Cardiac muscle cell (in vitro differentiated cells and primary cell): ENCODE results near the gene PIGP. TPM values are rescaled to one million over a fixed set of nuclear protein-coding genes. Genes with fewer than 3 reads are reported as not detected.
"Not testable (repeated sequence)": the region's sequence is repeated elsewhere in the genome, so short reads cannot be mapped to it uniquely, and the experiment has no call there.

Source experiments
- DNase-seq, 2 donors: peaks; one replicate each; pipeline versions ENCODE4 v3.0.0 to v3.0.0-alpha.2; 2010 to 2017; ENCODE audit warnings: low read depth in 1 of 2, low spot score in 1 of 2
- H3K27ac ChIP-seq: fragments of 200-600 bp; sonication (generic); 2 replicates; pipeline ENCODE4 v1.5.1; 2016
- H3K27me3 ChIP-seq: fragments of 200-600 bp; sonication (generic); 2 replicates; pipeline ENCODE4 v1.6.0; 2016; ENCODE audit warnings: control low read depth
- H3K36me3 ChIP-seq: fragments of 200-600 bp; sonication (generic); 2 replicates; pipeline ENCODE4 v1.5.1; 2016; ENCODE audit warnings: control low read depth
- H3K4me1 ChIP-seq: fragments of 200-600 bp; sonication (generic); 2 replicates; pipeline ENCODE4 v1.8.1; 2017; ENCODE audit warnings: low read depth, mild to moderate bottlenecking, mixed run types
- H3K4me3 ChIP-seq: fragments of 200-600 bp; sonication (generic); 2 replicates; pipeline ENCODE4 v1.5.1; 2016; ENCODE audit warnings: mild to moderate bottlenecking
- H3K9me3 ChIP-seq: fragments of 200-600 bp; sonication (generic); 2 replicates; pipeline ENCODE4 v1.5.1; 2017; ENCODE audit warnings: low read depth, mild to moderate bottlenecking, control low read depth
- polyA plus RNA-seq: library from polyadenylated mRNA; unstranded; fragments of >200 nt; fragmentation: Nextera tagmentation; extraction: Ambion mirVana; gene quantifications from 2 replicates; pipeline ENCODE4 v1.2.1, GENCODE V29; 2016
- total RNA-seq: library from RNA; depleted of rRNA; stranded (reverse); fragments of >200 nt; gene quantifications from 2 replicates; pipeline ENCODE4 v1.2.3, GENCODE V29; 2016
- TF ChIP-seq, protein P1 (sequence below): IDR thresholded peaks from 2 replicates; pipeline ENCODE4 v1.5.1; 2012; ENCODE audit warnings: low read depth, mild to moderate bottlenecking, low read length

PIGP gene
- total and polyA plus RNA-seq, 2 experiments from 2014 or later: 13.8 to 91.5 TPM

DNA sequence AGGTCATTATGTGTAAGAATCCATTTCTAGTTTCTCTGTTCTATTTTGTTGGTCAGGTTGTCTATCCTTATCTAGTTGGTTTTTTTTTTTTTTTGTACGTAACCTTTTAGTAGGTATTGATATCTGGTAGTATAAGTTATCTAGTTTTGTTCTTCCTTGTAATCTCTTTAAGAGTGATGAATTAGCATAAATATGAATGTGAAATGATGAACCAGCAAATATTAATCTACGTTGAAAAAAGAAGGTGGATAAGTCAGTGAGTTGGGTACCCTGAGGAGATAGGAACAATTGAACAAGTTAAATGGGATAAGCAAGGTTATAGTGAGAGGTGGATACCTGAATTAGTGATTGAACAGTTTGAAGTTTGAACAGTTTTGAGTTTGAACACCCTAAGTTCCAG, 34.1 kb upstream of the PIGP start:
- H3K4me1 ChIP-seq: no peaks in the 10 kb centered on the region
- no peaks in the 10 kb centered on the region for H3K9me3 ChIP-seq
- no peaks in the 10 kb centered on the region for H3K27me3 ChIP-seq
- no peaks in the 10 kb centered on the region for H3K36me3 ChIP-seq
- no peak overlapping the region for H3K4me3 ChIP-seq
- DNase-seq: no peak
- no peak overlapping the region for H3K27ac ChIP-seq
- TF ChIP-seq, protein P1, sequence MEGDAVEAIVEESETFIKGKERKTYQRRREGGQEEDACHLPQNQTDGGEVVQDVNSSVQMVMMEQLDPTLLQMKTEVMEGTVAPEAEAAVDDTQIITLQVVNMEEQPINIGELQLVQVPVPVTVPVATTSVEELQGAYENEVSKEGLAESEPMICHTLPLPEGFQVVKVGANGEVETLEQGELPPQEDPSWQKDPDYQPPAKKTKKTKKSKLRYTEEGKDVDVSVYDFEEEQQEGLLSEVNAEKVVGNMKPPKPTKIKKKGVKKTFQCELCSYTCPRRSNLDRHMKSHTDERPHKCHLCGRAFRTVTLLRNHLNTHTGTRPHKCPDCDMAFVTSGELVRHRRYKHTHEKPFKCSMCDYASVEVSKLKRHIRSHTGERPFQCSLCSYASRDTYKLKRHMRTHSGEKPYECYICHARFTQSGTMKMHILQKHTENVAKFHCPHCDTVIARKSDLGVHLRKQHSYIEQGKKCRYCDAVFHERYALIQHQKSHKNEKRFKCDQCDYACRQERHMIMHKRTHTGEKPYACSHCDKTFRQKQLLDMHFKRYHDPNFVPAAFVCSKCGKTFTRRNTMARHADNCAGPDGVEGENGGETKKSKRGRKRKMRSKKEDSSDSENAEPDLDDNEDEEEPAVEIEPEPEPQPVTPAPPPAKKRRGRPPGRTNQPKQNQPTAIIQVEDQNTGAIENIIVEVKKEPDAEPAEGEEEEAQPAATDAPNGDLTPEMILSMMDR: no peak

DNA sequence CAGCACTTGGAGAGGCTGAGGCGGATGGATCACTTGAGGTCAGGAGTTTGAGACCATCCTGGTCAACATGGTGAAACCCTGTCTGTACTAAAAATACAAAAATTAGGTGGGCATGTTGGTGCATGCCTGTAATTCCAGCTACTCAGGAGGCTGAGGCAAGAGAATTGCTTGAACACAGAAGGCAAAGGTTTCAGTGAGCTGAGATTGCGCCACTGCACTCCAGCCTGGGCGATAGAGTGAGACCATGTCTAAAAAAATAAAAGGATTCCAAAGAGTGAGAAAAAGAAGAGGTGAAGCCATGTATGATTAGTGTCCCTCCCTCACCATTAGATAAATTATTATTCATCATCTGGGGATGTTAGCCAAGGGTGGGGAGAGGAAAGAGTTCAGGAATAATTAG, 29.9 kb upstream of the PIGP start:
- H3K27ac ChIP-seq, DNase-seq, H3K9me3 ChIP-seq, H3K36me3 ChIP-seq, H3K4me1 ChIP-seq, H3K4me3 ChIP-seq, H3K27me3 ChIP-seq: not testable (repeated sequence)

DNA sequence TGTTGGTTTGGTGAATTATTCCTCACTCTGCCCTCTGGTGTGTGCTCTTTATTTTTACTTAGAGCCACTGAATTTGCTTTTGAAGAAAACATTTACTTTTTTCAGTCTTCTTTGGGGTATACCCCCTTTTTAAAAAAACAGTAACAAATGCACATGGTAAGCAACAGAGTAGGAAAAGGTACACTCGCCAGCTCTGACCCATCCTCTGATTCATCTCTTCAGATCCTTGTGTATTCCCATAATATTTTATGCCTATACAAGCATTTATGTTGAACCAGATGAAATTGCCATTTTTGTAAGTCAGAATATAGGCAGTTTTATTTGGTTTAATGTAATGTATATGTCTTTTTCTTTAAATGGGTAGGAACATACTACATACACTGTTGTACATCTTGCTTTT, 28.5 kb upstream of the PIGP start:
- Histone ChIP-seq H3K4me3 (no peak overlapping the region), H3K27me3 (no peaks in the 10 kb centered on the region), H3K27ac (no peak overlapping the region), H3K9me3 (no peaks in the 10 kb centered on the region), H3K36me3 (peaks cover 22% of the 10 kb centered on the region), H3K4me1 (no peaks in the 10 kb centered on the region)
- no peak for DNase-seq
- TF ChIP-seq, protein P1: no peak

DNA sequence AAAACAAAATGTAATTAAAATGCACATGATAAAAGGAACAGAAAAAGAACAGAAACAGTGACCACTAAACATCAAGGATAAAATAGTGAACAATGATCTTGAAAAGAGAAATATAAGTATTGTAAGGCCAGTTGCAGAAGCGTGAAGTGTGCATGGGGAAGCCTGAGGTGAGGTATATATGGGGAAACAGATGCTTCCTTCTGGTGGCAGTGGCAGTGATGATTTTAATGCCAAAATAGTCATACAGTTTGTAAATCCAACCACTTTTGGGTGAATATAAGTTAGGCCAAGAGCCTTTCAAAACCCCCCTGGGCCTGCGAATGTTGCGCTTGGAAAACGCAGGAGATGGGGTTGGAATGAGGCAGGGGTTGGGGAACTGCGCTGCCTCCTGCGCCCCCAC, 27.4 kb upstream of the PIGP start:
- Histone ChIP-seq H3K36me3 (peaks cover 30% of the 10 kb centered on the region), H3K4me1 (no peaks in the 10 kb centered on the region), H3K4me3 (no peak overlapping the region), H3K27ac (no peak overlapping the region), H3K9me3 (no peaks in the 10 kb centered on the region), H3K27me3 (no peaks in the 10 kb centered on the region)
- TF ChIP-seq, protein P1: no peak
- no peak for DNase-seq

DNA sequence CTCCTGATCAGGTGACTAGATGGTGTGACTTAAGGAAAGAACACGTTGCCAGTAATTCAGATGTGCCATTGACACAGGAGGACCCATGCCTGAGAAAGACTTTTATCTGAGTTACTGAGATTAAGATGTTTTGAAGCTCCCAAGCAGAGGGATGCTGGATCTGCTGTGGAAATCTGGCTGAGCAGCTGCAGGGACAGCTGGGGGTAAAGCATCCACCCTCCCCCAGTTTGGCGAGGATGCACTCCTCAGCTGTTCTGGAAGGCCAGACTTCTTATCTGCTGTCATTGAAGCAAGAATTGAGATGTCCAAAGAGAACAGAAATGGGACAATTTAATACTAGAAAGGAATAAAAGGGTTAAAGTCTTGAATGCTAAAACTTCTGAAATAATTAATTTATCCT, 25.9 kb upstream of the PIGP start:
- Histone ChIP-seq H3K4me1 (no peaks in the 10 kb centered on the region), H3K27ac (no peak overlapping the region), H3K36me3 (peaks cover 32% of the 10 kb centered on the region), H3K4me3 (no peak overlapping the region), H3K9me3 (no peaks in the 10 kb centered on the region), H3K27me3 (no peaks in the 10 kb centered on the region)
- DNase-seq: no peak
- TF ChIP-seq, protein P1: no peak

DNA sequence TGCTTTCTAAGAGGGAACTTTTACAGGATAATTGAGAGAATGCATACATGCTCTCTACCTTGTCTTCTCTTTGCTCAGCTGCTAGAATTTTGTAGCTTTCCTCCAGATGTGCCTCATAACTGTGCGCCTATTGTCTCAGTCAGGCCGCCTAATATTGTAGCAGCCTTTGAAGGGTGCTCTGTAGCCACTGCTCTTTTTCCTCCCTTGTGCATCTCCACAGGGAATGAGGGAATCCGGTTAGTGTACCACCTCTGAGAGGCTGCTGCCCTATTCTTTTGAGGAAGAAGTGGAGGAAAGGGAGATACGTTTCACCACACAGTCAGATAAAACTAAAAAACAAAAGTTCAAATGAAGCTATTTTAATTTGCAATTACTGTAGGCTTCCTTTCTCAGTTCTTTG, 22.9 kb upstream of the PIGP start:
- Histone ChIP-seq H3K27me3 (no peaks in the 10 kb centered on the region), H3K4me1 (no peaks in the 10 kb centered on the region), H3K4me3 (no peak overlapping the region), H3K27ac (no peak overlapping the region), H3K36me3 (peaks cover 32% of the 10 kb centered on the region), H3K9me3 (no peaks in the 10 kb centered on the region)
- TF ChIP-seq, protein P1: no peak
- DNase-seq: no peak
